ENCODE data around the gene MAP4K2. TPM values are rescaled to one million over a fixed set of nuclear protein-coding genes. Genes with fewer than 3 reads are reported as not detected.

The MAP4K2 gene
- total RNA-seq, 3 donors from 2014 or later = 8.7 to 16.8 (median 14.1) TPM

DNA sequence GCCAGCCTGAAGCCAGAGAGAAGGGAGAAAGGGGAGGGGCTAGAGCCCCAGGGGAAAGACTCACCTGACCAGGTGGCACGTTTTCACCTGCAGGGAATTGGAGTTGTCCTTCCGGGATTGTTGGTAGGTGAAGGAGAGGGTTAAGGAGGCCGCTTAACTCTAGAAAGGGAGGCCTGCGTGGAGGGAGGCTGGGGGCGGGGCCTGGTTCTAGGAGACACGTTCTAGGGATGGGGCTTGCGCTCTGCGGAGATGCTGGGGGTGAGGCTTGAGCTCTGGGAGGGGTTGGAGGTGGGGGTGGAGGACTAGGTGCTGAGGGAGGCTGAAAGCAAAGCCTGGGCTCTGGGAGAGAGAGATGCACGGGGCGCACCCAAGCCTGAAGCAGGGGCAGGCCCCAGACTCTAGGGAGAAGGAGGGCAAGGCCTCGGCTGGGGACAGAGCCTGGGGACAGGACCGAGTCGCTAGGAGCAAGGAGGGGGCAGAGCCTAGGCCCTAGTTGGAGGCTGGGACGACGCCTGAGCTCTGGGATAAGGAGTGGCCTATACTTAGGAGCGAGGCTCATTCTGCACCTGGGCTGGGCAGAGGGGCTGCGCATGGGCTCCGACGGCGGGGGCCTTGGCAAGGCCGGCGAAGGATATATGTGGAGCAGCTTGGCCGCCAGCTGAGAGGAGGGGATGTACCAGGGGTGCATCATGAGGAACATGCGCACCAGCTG lies 61.5 kb downstream of the MAP4K2 start:
- no peaks in the 10 kb centered on the region for H3K36me3 ChIP-seq (ENCODE audit: low read depth)
- peak in 1 of 3 donors; percentile 50 for DNase-seq
- no peaks in the 10 kb centered on the region for H3K9me3 ChIP-seq
- intact Hi-C loops (cut with DNase I, micrococcal nuclease) = no loop called here
- H3K4me3 ChIP-seq = no peak overlapping the region
- ATAC-seq = no peak
- TF ChIP-seq, protein P1, sequence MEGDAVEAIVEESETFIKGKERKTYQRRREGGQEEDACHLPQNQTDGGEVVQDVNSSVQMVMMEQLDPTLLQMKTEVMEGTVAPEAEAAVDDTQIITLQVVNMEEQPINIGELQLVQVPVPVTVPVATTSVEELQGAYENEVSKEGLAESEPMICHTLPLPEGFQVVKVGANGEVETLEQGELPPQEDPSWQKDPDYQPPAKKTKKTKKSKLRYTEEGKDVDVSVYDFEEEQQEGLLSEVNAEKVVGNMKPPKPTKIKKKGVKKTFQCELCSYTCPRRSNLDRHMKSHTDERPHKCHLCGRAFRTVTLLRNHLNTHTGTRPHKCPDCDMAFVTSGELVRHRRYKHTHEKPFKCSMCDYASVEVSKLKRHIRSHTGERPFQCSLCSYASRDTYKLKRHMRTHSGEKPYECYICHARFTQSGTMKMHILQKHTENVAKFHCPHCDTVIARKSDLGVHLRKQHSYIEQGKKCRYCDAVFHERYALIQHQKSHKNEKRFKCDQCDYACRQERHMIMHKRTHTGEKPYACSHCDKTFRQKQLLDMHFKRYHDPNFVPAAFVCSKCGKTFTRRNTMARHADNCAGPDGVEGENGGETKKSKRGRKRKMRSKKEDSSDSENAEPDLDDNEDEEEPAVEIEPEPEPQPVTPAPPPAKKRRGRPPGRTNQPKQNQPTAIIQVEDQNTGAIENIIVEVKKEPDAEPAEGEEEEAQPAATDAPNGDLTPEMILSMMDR (IDR thresholded peaks at IDR 0.05) = no peak
- H3K4me1 ChIP-seq (ENCODE audit: low read depth) = peaks cover 28% of the 10 kb centered on the region

- intact Hi-C loops (cut with DNase I, micrococcal nuclease) = no loop called here
- H3K36me3 ChIP-seq (ENCODE audit: low read depth) = no peaks in the 10 kb centered on the region
- DNase-seq = no peak
- H3K9me3 ChIP-seq = no peaks in the 10 kb centered on the region
- TF ChIP-seq, protein P1 (IDR thresholded peaks at IDR 0.05) = no peak
- no peak for ATAC-seq
- H3K4me3 ChIP-seq = no peak overlapping the region
- peaks cover 23% of the 10 kb centered on the region for H3K4me1 ChIP-seq (ENCODE audit: low read depth)
Measured at GRCh38 chr11:64739871-64740270, 63.1 kb downstream of the MAP4K2 start.

DNA sequence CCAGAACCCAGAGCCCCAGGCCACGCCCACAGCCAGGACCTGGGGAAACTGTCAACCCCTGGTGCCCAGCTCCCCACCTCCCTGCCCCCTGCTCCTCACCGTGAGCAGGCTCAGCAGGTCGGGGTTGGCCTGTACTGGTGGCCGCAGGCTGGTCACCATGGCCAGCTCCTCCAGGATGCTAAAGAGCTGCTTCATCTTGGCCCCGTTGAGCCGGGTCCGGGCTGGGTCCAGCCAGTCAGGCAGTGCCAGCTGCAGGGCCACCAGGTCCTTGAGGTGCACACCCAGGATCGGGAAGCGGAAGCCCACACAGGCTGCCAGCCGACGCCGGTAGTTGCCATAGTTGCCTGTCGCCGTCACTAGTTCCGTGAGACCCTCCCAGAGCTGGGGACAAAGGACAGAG lies 66.4 kb downstream of the MAP4K2 start:
- Histone ChIP-seq H3K9me3 (no peaks in the 10 kb centered on the region), H3K4me3 (no peak overlapping the region), H3K4me1 (ENCODE audit: low read depth) (no peaks in the 10 kb centered on the region), H3K36me3 (ENCODE audit: low read depth) (no peaks in the 10 kb centered on the region)
- TF ChIP-seq, protein P1 (IDR thresholded peaks at IDR 0.05) = no peak
- no peak for ATAC-seq
- intact Hi-C loops (cut with DNase I, micrococcal nuclease) = no loop called here
- no peak for DNase-seq

GRCh38 chr11:64735725-64736259 lies 67.2 kb downstream of the MAP4K2 start:
- DNase-seq (no peak), ATAC-seq (no peak)
- Histone ChIP-seq H3K4me3 (no peak overlapping the region), H3K4me1 (ENCODE audit: low read depth) (no peaks in the 10 kb centered on the region), H3K36me3 (ENCODE audit: low read depth) (no peaks in the 10 kb centered on the region), H3K9me3 (no peaks in the 10 kb centered on the region)
- TF ChIP-seq, protein P1 (IDR thresholded peaks at IDR 0.05) = no peak
- intact Hi-C loops (cut with DNase I, micrococcal nuclease) = no loop called here

Other genes with a start within 250 kb of the MAP4K2 start
- gene SLC22A11, start 247.3 kb downstream of the MAP4K2 start, total RNA-seq = under 1 TPM in 1 of 3 donors, not detected in 2; 0.20 TPM
- not detected for gene SLC22A12, start 212.0 kb downstream of the MAP4K2 start, total RNA-seq
- 10 to 100 TPM in 1 of 3 donors, 1 to 10 TPM in 2; 3.9 to 42.0 (median 6.9) TPM for gene NRXN2, start 80.0 kb downstream of the MAP4K2 start, total RNA-seq
- 10 to 100 TPM in 1 of 3 donors, 1 to 10 TPM in 2; 3.3 to 25.6 (median 9.7) TPM for gene RASGRP2, start 59.1 kb downstream of the MAP4K2 start, total RNA-seq
- gene PYGM, start 43.2 kb downstream of the MAP4K2 start, total RNA-seq = 10 to 100 TPM in 1 of 3 donors, 1 to 10 TPM in 2; 2.0 to 21.1 (median 2.8) TPM
- 100 to 1,000 TPM; 223 to 317 (median 241) TPM for gene SF1, start 24.7 kb downstream of the MAP4K2 start, total RNA-seq
- 10 to 100 TPM; 19.3 to 26.4 (median 21.9) TPM for gene MEN1, start 7.3 kb upstream of the MAP4K2 start, total RNA-seq
- 10 to 100 TPM; 24.3 to 73.1 (median 32.3) TPM for gene CDC42BPG, start 41.4 kb upstream of the MAP4K2 start, total RNA-seq
- gene EHD1, start 75.4 kb upstream of the MAP4K2 start, total RNA-seq = 10 to 100 TPM; 58.3 to 85.9 (median 81.5) TPM
- 10 to 100 TPM; 35.4 to 39.8 (median 36.6) TPM for gene ATG2A, start 114.0 kb upstream of the MAP4K2 start, total RNA-seq
- 10 to 100 TPM; 23.0 to 39.7 (median 23.2) TPM for gene PPP2R5B, start 121.5 kb upstream of the MAP4K2 start, total RNA-seq
- not detected for gene GPHA2, start 132.7 kb upstream of the MAP4K2 start, total RNA-seq
- gene MAJIN, start 168.9 kb upstream of the MAP4K2 start, total RNA-seq = not detected
- 10 to 100 TPM; 12.7 to 25.3 (median 18.0) TPM for gene BATF2, start 193.8 kb upstream of the MAP4K2 start, total RNA-seq
- 10 to 100 TPM; 70.1 to 90.6 (median 71.4) TPM for gene ARL2, start 210.9 kb upstream of the MAP4K2 start, total RNA-seq
- 10 to 100 TPM; 28.5 to 46.6 (median 42.8) TPM for gene SNX15, start 224.2 kb upstream of the MAP4K2 start, total RNA-seq
- 10 to 100 TPM in 2 of 3 donors, 1 to 10 TPM in 1; 8.5 to 13.1 (median 11.8) TPM for gene SAC3D1, start 238.0 kb upstream of the MAP4K2 start, total RNA-seq